ENCODE results near the gene PCBP3. TPM values are rescaled to one million over a fixed set of nuclear protein-coding genes. Genes with fewer than 3 reads are reported as not detected.

The PCBP3 gene
- total RNA-seq, 1 donor from 2014 or later = 72.7 TPM

DNA sequence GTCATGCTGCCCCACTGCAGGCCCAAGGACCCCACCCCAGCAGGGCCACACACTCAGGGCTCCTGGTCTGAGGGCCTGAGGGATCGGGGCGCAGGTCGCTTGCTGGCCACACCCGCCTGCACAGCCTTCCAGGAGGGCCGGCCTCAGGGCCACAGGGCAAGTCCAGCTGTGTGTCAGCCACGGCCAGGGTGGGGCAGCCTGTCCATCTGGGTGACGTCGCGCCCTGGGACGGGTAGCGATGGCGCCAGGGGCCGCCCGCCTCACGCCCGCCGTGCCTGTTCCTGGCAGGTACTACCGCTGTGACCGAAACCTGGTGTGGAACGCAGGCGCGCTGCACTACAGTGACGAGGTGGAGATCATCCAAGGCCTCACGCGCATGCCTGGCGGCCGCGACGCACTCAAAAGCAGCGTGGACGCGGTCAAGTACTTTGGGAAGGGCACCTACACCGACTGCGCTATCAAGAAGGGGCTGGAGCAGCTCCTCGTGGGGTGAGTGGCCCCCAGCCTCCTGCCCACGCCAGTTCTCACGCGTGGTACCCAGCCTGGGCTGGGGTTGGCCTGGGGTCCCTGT is 340.5 kb downstream of the PCBP3 start:
- peaks cover 6% of the 10 kb centered on the region for H3K4me1 Mint-ChIP-seq (ENCODE audit: low read depth, unreplicated experiment)
- peaks cover 11% of the 10 kb centered on the region for H3K27me3 Mint-ChIP-seq (ENCODE audit: unreplicated experiment)
- TF ChIP-seq, protein P1, sequence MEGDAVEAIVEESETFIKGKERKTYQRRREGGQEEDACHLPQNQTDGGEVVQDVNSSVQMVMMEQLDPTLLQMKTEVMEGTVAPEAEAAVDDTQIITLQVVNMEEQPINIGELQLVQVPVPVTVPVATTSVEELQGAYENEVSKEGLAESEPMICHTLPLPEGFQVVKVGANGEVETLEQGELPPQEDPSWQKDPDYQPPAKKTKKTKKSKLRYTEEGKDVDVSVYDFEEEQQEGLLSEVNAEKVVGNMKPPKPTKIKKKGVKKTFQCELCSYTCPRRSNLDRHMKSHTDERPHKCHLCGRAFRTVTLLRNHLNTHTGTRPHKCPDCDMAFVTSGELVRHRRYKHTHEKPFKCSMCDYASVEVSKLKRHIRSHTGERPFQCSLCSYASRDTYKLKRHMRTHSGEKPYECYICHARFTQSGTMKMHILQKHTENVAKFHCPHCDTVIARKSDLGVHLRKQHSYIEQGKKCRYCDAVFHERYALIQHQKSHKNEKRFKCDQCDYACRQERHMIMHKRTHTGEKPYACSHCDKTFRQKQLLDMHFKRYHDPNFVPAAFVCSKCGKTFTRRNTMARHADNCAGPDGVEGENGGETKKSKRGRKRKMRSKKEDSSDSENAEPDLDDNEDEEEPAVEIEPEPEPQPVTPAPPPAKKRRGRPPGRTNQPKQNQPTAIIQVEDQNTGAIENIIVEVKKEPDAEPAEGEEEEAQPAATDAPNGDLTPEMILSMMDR (IDR thresholded peaks at IDR 0.05; ENCODE audit: partially characterized antibody, unreplicated experiment) = no peak
- H3K4me3 Mint-ChIP-seq (ENCODE audit: unreplicated experiment) = no peak overlapping the region
- peaks cover 12% of the 10 kb centered on the region for H3K36me3 Mint-ChIP-seq (ENCODE audit: unreplicated experiment)
- peak; percentile 22 for DNase-seq
- peaks cover 3% of the 10 kb centered on the region for H3K9me3 Mint-ChIP-seq (ENCODE audit: unreplicated experiment)
- H3K27ac Mint-ChIP-seq (ENCODE audit: unreplicated experiment) = no peak overlapping the region

DNA sequence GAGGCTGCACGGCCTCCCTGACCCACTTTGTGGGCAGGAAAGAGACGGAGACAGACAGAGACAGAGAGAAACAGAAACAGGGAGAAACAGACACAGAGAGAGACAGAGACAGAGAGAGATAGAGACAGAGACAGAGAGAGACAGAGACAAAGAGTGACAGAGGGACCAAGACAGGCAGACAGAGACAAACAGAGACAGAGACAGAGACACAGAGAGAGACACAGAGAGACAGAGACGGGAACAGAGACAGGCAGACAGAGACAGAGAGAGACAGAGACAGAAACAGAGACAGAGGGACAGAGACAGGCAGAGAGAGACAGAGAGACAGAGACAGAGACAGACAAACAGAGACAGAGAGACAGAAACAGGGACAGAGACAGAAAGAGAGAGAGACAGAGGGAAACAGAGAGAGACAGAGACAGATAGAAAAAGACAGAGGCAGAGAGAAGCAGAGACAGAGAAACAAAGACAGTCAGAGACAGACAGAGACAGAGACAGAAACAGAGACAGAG is 341.1 kb downstream of the PCBP3 start:
- TF ChIP-seq, protein P1 (IDR thresholded peaks at IDR 0.05; ENCODE audit: partially characterized antibody, unreplicated experiment) = no peak
- Mint-ChIP-seq H3K27ac (ENCODE audit: unreplicated experiment) (peak overlapping the region; percentile 74), H3K9me3 (ENCODE audit: unreplicated experiment) (peaks cover 3% of the 10 kb centered on the region), H3K4me1 (ENCODE audit: low read depth, unreplicated experiment) (peaks cover 6% of the 10 kb centered on the region), H3K4me3 (ENCODE audit: unreplicated experiment) (peak overlapping the region; percentile 20), H3K36me3 (ENCODE audit: unreplicated experiment) (peaks cover 12% of the 10 kb centered on the region), H3K27me3 (ENCODE audit: unreplicated experiment) (peaks cover 11% of the 10 kb centered on the region)
- no peak for DNase-seq

DNA sequence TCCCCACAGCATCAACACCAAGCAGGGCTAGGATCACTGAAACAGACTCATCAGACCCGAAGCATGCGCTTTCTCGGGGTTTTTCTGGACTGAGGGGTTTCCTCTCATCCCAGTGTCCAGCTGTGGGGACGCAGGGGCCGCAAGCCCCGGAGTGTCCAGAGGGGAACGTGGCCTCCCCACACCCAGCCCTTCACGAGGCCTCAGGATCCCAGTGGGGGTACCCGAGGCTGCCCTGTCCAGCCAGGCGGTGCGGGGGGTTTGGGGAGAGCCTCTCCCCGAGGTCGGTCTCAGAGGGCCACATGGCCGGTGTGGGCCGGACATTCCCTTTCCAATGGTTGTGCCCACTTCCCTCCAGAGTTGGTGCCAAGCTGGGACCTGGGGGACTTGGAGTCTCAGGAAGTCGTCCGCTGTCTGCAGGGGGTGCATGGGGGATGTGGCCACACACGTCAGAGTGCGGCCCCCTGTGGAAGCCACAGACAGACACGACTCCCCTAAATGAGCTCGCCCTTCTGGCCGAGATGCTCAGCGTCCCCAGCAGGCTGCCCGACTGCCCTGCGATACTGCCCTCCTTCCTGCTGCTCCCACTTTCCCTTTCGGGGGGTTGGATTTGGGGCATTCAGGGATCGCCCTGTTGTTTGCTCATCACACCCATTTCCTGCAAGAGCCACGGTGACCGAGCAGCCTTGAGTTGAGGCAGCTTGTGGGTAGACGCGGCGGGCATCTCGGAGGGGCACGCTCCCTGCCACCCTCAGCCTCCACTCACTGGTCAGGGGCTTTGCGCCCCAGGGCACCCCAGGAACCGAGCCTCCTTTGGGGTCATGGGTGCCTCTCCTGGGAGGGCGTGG is 342.2 kb downstream of the PCBP3 start:
- Mint-ChIP-seq H3K4me1 (ENCODE audit: low read depth, unreplicated experiment) (peaks cover 6% of the 10 kb centered on the region), H3K4me3 (ENCODE audit: unreplicated experiment) (peak overlapping the region; percentile 20), H3K27ac (ENCODE audit: unreplicated experiment) (no peak overlapping the region), H3K36me3 (ENCODE audit: unreplicated experiment) (peaks cover 12% of the 10 kb centered on the region), H3K9me3 (ENCODE audit: unreplicated experiment) (peaks cover 3% of the 10 kb centered on the region), H3K27me3 (ENCODE audit: unreplicated experiment) (peaks cover 11% of the 10 kb centered on the region)
- DNase-seq = no peak
- TF ChIP-seq, protein P1 (IDR thresholded peaks at IDR 0.05; ENCODE audit: partially characterized antibody, unreplicated experiment) = no peak

DNA sequence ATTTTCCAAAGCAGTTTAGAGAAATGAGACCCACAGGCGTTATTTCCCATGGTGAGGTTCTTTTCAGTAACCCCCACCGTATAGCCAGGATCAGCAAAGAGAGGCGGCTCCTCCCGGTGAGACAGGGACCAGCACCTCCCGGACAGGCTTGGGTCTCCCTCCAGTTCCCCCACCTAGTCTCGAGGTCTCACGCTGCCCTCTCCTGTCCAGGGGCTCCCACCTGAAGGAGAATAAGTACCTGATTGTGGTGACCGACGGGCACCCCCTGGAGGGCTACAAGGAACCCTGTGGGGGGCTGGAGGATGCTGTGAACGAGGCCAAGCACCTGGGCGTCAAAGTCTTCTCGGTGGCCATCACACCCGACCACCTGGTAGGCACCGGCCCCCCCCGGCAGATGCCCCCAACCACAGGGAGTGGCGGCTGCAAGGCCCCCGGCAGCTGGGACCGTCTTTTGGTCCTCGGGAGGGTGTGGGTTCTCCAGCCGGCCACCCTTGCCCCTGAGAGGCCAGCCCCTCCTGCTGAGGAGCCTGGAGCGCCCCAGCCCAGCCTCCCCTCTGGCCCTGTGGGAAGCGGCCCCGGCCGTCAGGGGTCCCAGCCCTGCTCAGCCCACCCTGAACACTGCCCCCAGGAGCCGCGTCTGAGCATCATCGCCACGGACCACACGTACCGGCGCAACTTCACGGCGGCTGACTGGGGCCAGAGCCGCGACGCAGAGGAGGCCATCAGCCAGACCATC is 343.0 kb downstream of the PCBP3 start:
- peaks cover 6% of the 10 kb centered on the region for H3K4me1 Mint-ChIP-seq (ENCODE audit: low read depth, unreplicated experiment)
- TF ChIP-seq, protein P1 (IDR thresholded peaks at IDR 0.05; ENCODE audit: partially characterized antibody, unreplicated experiment) = no peak
- peaks cover 11% of the 10 kb centered on the region for H3K27me3 Mint-ChIP-seq (ENCODE audit: unreplicated experiment)
- no peak overlapping the region for H3K4me3 Mint-ChIP-seq (ENCODE audit: unreplicated experiment)
- peaks cover 3% of the 10 kb centered on the region for H3K9me3 Mint-ChIP-seq (ENCODE audit: unreplicated experiment)
- peaks cover 12% of the 10 kb centered on the region for H3K36me3 Mint-ChIP-seq (ENCODE audit: unreplicated experiment)
- H3K27ac Mint-ChIP-seq (ENCODE audit: unreplicated experiment) = no peak overlapping the region
- no peak for DNase-seq
